ENCODE measurements around the gene ZC3H7A. TPM values are rescaled to one million over a fixed set of nuclear protein-coding genes. Genes with fewer than 3 reads are reported as not detected.

ZC3H7A gene
- total RNA-seq, 1 experiment from 2014 or later = 54.9 TPM

DNA sequence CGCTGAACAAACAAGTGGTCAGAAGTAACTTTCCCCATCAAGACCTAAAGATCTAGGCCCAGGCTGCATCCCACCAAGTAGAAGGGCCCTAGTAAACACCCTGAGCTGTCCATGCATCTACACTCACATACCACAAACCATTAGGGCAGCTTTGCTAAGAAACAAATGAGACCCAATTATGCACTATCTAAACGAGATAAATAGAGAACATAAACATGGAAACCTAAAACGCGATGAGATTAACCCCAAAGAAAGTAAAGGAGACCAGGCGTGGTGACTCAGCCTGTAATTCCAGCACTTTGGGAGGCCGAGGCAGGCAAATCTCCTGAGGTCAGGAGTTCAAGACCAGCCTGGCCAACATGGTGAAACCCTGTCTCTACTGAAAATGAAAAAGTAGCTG, 60.2 kb downstream of the ZC3H7A start:
- no peak overlapping the region for H3K4me3 ChIP-seq (ENCODE audit: low read length)
- DNase-seq = no peak
- H3K4me2 ChIP-seq (ENCODE audit: low read depth, low read length, poor library complexity, severe bottlenecking) = no peak overlapping the region
- no peak overlapping the region for H3K27ac ChIP-seq (ENCODE audit: low read length)
- no peaks in the 10 kb centered on the region for H3K9me2 ChIP-seq (replicated peaks; ENCODE audit: insufficient read depth, low read length)
- H2AFZ ChIP-seq (ENCODE audit: low read length) = no peak overlapping the region
- peaks cover 45% of the 10 kb centered on the region; the same call in 1 of the 2 replicates for H3K36me3 ChIP-seq (ENCODE audit: insufficient read depth, low read length)
- no peak overlapping the region for H3K9ac ChIP-seq (ENCODE audit: low read length)
- peaks cover 58% of the 10 kb centered on the region for H3K4me1 ChIP-seq (ENCODE audit: low read length)
- H3K79me2 ChIP-seq (ENCODE audit: low read length) = peaks cover 96% of the 10 kb centered on the region
- H3K27me3 ChIP-seq (ENCODE audit: low read length) = no peaks in the 10 kb centered on the region
- peaks cover 14% of the 10 kb centered on the region for H4K20me1 ChIP-seq (ENCODE audit: insufficient read depth, low read depth, low read length)
- no peaks in the 10 kb centered on the region for H3K9me3 ChIP-seq (ENCODE audit: low read length)

DNA sequence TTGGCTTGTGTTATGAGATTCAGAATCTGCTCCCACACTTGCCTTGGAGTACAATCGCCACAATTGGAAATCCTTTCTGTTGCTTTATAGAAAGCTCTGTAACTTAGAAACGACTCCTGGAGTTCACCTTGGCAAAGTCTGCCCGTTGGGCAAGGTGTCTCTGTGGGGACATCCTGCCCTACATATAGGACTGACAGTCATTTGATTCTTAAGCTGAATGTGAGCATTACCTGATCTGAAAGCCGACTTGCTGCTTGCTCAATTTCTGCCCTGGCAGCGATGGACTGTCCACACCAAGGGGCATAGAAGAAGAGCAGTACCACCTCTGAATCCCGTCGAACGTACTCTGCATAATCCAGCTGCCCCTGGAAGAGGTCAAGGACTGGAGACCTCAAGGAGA, 61.3 kb downstream of the ZC3H7A start:
- Histone ChIP-seq H2AFZ (ENCODE audit: low read length) (no peak overlapping the region), H3K9me3 (ENCODE audit: low read length) (no peaks in the 10 kb centered on the region), H3K27me3 (ENCODE audit: low read length) (no peaks in the 10 kb centered on the region), H3K4me1 (ENCODE audit: low read length) (peaks cover 50% of the 10 kb centered on the region), H3K79me2 (ENCODE audit: low read length) (peaks cover 96% of the 10 kb centered on the region), H3K27ac (ENCODE audit: low read length) (no peak overlapping the region), H3K4me2 (ENCODE audit: low read depth, low read length, poor library complexity, severe bottlenecking) (no peak overlapping the region), H3K4me3 (ENCODE audit: low read length) (no peak overlapping the region), H3K36me3 (ENCODE audit: insufficient read depth, low read length) (peaks cover 55% of the 10 kb centered on the region), H3K9ac (ENCODE audit: low read length) (no peak overlapping the region), H4K20me1 (ENCODE audit: insufficient read depth, low read depth, low read length) (peaks cover 7% of the 10 kb centered on the region), H3K9me2 (replicated peaks; ENCODE audit: insufficient read depth, low read length) (no peaks in the 10 kb centered on the region)
- DNase-seq = no peak

DNA sequence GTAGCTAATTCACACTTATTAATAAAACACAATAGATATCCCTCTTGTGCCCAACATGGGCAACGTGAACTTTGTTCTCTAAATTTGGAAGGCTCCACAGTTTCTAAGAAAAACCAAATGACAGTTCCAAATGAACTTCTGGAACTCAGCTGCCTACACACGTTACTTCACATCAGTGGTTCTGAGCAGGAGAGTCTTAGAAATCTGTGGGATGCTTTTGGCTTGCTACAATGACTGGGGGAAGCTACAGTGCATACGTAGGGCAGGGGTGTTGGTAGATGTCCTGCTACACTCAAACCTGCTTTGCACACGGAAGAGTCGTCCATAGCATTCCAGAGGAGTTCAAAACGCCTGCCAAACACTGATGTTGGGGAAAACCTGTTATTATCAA, 62.4 kb downstream of the ZC3H7A start:
- no peak for DNase-seq
- Histone ChIP-seq H3K9me2 (replicated peaks; ENCODE audit: insufficient read depth, low read length) (no peaks in the 10 kb centered on the region), H3K9ac (ENCODE audit: low read length) (no peak overlapping the region), H3K27me3 (ENCODE audit: low read length) (no peaks in the 10 kb centered on the region), H3K4me2 (ENCODE audit: low read depth, low read length, poor library complexity, severe bottlenecking) (no peak overlapping the region), H4K20me1 (ENCODE audit: insufficient read depth, low read depth, low read length) (no peaks in the 10 kb centered on the region), H3K9me3 (ENCODE audit: low read length) (no peaks in the 10 kb centered on the region), H2AFZ (ENCODE audit: low read length) (no peak overlapping the region), H3K36me3 (ENCODE audit: insufficient read depth, low read length) (peaks cover 63% of the 10 kb centered on the region), H3K27ac (ENCODE audit: low read length) (no peak overlapping the region), H3K4me1 (ENCODE audit: low read length) (peaks cover 39% of the 10 kb centered on the region), H3K4me3 (ENCODE audit: low read length) (no peak overlapping the region), H3K79me2 (ENCODE audit: low read length) (peaks cover 94% of the 10 kb centered on the region)

DNA sequence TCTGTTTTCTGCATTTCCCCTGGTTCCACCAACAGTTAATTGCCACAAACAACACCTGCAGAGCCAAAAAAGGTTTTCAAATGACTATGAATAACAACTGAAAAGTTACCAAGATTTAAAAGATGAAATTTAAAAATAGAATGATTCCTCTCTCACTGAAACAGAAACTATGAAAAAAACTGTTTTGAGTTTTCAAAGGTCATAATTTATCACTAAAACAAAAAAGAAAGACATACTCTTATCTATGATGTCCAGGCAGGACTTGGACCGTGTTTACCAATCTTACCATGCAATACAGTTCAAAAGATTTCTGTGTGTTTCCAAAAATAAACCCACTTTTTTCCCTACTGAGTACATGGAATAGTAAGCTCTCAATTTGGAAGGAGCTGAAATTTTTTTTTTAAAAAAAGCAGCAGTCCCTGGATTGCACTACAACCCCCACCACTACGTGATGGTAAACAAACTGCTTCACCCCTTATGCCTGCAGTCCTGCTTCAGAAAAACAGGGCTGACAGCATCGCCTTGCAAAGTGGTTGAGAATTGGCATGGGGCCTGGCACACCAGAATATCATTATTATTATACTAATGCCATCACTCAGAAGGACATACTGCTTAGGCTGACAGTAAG, 62.9 kb downstream of the ZC3H7A start:
- no peaks in the 10 kb centered on the region for H3K9me3 ChIP-seq (ENCODE audit: low read length)
- H3K9ac ChIP-seq (ENCODE audit: low read length) = no peak overlapping the region
- no peaks in the 10 kb centered on the region for H4K20me1 ChIP-seq (ENCODE audit: insufficient read depth, low read depth, low read length)
- no peak for DNase-seq
- H3K27me3 ChIP-seq (ENCODE audit: low read length) = no peaks in the 10 kb centered on the region
- H3K27ac ChIP-seq (ENCODE audit: low read length) = no peak overlapping the region
- H2AFZ ChIP-seq (ENCODE audit: low read length) = no peak overlapping the region
- peaks cover 94% of the 10 kb centered on the region for H3K79me2 ChIP-seq (ENCODE audit: low read length)
- peaks cover 68% of the 10 kb centered on the region for H3K36me3 ChIP-seq (ENCODE audit: insufficient read depth, low read length)
- H3K4me1 ChIP-seq (ENCODE audit: low read length) = peaks cover 33% of the 10 kb centered on the region
- H3K4me2 ChIP-seq (ENCODE audit: low read depth, low read length, poor library complexity, severe bottlenecking) = no peak overlapping the region
- no peak overlapping the region for H3K4me3 ChIP-seq (ENCODE audit: low read length)
- H3K9me2 ChIP-seq (replicated peaks; ENCODE audit: insufficient read depth, low read length) = no peaks in the 10 kb centered on the region

DNA sequence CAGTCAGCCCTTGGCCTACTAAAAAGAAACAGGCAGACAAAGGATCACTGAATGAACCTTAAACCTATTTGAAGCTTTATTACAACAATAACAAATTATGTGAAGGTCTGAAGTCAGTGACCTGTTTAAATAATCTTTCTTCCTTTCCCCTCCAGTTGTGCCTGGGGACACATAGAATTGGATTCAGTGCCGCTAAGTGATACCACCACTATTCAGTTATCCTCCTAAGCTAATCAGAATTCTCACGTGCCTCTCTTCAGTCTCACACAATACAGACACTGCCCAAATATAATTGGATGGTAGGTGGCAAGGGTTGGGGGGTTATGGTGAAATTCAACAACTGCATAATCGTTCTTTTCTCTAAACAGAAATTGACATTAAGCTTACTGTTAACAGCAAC, 65.8 kb downstream of the ZC3H7A start:
- Histone ChIP-seq H3K9me2 (replicated peaks; ENCODE audit: insufficient read depth, low read length) (no peaks in the 10 kb centered on the region), H3K27me3 (ENCODE audit: low read length) (no peaks in the 10 kb centered on the region), H3K79me2 (ENCODE audit: low read length) (peaks cover 82% of the 10 kb centered on the region), H3K4me1 (ENCODE audit: low read length) (peaks cover 16% of the 10 kb centered on the region), H3K4me2 (ENCODE audit: low read depth, low read length, poor library complexity, severe bottlenecking) (no peak overlapping the region), H3K4me3 (ENCODE audit: low read length) (no peak overlapping the region), H3K9ac (ENCODE audit: low read length) (no peak overlapping the region), H3K9me3 (ENCODE audit: low read length) (no peaks in the 10 kb centered on the region), H2AFZ (ENCODE audit: low read length) (no peak overlapping the region), H3K27ac (ENCODE audit: low read length) (no peak overlapping the region), H3K36me3 (ENCODE audit: insufficient read depth, low read length) (peaks cover 69% of the 10 kb centered on the region), H4K20me1 (ENCODE audit: insufficient read depth, low read depth, low read length) (no peaks in the 10 kb centered on the region)
- DNase-seq = no peak

DNA sequence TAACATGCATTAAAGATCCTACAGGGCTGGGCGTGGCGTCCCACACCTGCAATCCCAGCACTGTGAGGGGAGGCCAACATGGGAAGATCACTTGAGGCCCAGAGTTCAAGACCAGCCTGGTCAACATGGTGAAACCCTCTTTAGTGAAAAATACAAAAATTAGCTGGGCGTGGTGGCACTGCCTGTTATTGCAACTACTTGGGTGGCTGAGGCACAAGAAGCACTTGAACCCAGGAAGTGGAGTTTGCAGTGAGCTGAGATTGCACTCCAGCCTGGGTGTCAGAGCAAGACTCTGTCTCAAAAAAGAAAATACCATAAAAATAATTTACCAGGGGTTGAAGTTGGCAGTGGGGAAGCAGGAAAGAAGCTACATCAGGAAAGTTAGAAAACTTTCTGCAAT, 67.3 kb downstream of the ZC3H7A start:
- H2AFZ ChIP-seq (ENCODE audit: low read length) = no peak overlapping the region
- DNase-seq = no peak
- H3K9me3 ChIP-seq (ENCODE audit: low read length) = no peaks in the 10 kb centered on the region
- H3K9me2 ChIP-seq (replicated peaks; ENCODE audit: insufficient read depth, low read length) = no peaks in the 10 kb centered on the region
- no peaks in the 10 kb centered on the region for H4K20me1 ChIP-seq (ENCODE audit: insufficient read depth, low read depth, low read length)
- H3K9ac ChIP-seq (ENCODE audit: low read length) = no peak overlapping the region
- no peaks in the 10 kb centered on the region for H3K27me3 ChIP-seq (ENCODE audit: low read length)
- no peak overlapping the region for H3K4me2 ChIP-seq (ENCODE audit: low read depth, low read length, poor library complexity, severe bottlenecking)
- no peak overlapping the region for H3K4me3 ChIP-seq (ENCODE audit: low read length)
- peaks cover 60% of the 10 kb centered on the region for H3K36me3 ChIP-seq (ENCODE audit: insufficient read depth, low read length)
- H3K4me1 ChIP-seq (ENCODE audit: low read length) = peaks cover 5% of the 10 kb centered on the region
- H3K27ac ChIP-seq (ENCODE audit: low read length) = no peak overlapping the region
- H3K79me2 ChIP-seq (ENCODE audit: low read length) = peaks cover 73% of the 10 kb centered on the region

DNA sequence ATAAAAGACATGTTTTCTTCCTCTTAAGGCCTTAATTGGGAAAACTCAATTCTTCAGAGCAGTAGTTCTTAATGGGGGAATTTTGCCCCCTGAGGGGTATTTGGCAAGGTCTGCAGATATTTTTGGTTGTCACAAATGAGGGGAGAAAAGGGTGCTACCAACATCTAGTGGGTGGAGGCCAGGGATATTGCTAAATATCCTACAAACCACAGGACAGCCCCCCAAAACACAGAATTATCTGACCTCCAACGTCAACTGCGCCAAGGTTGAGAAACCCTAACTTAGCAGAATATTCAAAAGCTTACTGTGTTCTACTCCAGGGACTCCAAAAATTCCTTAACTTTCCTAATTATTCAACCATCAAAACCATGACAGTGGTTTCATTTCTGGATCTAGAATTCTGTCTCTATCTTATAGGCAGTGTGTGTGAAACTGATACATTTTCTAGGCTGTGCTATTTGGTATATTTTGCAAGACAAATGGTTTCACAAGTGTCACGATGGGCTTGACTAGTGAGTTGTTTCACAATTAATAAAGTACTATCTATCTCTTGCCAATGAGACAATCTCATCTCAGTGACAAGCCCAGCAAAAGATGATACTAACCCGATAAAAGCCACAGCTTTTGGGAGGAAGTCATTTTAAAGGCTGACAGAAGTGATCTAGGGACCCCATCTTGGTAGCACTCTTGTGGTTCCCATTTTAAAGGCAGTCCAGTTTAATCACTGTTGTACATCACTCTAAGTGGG, 69.1 kb downstream of the ZC3H7A start:
- H4K20me1 ChIP-seq (ENCODE audit: insufficient read depth, low read depth, low read length) = no peaks in the 10 kb centered on the region
- H3K4me1 ChIP-seq (ENCODE audit: low read length) = peaks cover 20% of the 10 kb centered on the region
- no peak overlapping the region for H3K4me2 ChIP-seq (ENCODE audit: low read depth, low read length, poor library complexity, severe bottlenecking)
- peaks cover 68% of the 10 kb centered on the region for H3K79me2 ChIP-seq (ENCODE audit: low read length)
- no peak overlapping the region for H3K27ac ChIP-seq (ENCODE audit: low read length)
- no peaks in the 10 kb centered on the region for H3K9me2 ChIP-seq (replicated peaks; ENCODE audit: insufficient read depth, low read length)
- DNase-seq = no peak
- H2AFZ ChIP-seq (ENCODE audit: low read length) = no peak overlapping the region
- peaks cover 55% of the 10 kb centered on the region for H3K36me3 ChIP-seq (ENCODE audit: insufficient read depth, low read length)
- no peak overlapping the region for H3K4me3 ChIP-seq (ENCODE audit: low read length)
- no peak overlapping the region for H3K9ac ChIP-seq (ENCODE audit: low read length)
- H3K9me3 ChIP-seq (ENCODE audit: low read length) = no peaks in the 10 kb centered on the region
- no peaks in the 10 kb centered on the region for H3K27me3 ChIP-seq (ENCODE audit: low read length)

DNA sequence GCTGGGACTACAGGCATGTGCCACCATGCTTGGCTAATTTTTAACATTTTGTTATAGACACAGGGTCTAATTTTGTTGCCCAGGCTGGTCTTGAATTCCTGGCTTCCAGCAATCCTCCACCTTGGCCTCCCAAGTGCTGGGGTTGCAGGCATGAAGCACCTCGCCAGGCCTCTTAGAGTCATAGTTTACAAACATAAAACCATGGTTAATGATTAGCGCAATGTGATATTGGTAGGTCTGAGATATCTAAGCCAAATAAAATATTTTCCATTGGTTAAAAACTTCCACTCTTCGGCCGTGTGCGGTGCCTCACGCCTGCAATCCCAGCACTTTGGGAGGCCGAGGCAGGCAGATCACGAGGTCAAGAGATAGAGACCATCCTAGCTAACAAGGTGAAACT, 71.0 kb downstream of the ZC3H7A start:
- Histone ChIP-seq H3K9ac (ENCODE audit: low read length) (no peak overlapping the region), H3K36me3 (ENCODE audit: insufficient read depth, low read length) (peaks cover 48% of the 10 kb centered on the region; the same call in 1 of the 2 replicates), H2AFZ (ENCODE audit: low read length) (no peak overlapping the region), H3K27me3 (ENCODE audit: low read length) (no peaks in the 10 kb centered on the region), H4K20me1 (ENCODE audit: insufficient read depth, low read depth, low read length) (no peaks in the 10 kb centered on the region), H3K4me2 (ENCODE audit: low read depth, low read length, poor library complexity, severe bottlenecking) (no peak overlapping the region), H3K4me1 (ENCODE audit: low read length) (peaks cover 30% of the 10 kb centered on the region), H3K4me3 (ENCODE audit: low read length) (no peak overlapping the region), H3K9me3 (ENCODE audit: low read length) (no peaks in the 10 kb centered on the region), H3K9me2 (replicated peaks; ENCODE audit: insufficient read depth, low read length) (no peaks in the 10 kb centered on the region), H3K79me2 (ENCODE audit: low read length) (peaks cover 49% of the 10 kb centered on the region), H3K27ac (ENCODE audit: low read length) (no peak overlapping the region)
- DNase-seq = no peak

Measured in Karpas-422 (cell line).